Fibroblast of skin of scalp (primary cell): ENCODE measurements around the gene ARFIP2.

Experiments
- DNase-seq: peaks from one replicate; pipeline ENCODE4 v3.0.0-alpha.2; 2013

ARFIP2 gene

DNA sequence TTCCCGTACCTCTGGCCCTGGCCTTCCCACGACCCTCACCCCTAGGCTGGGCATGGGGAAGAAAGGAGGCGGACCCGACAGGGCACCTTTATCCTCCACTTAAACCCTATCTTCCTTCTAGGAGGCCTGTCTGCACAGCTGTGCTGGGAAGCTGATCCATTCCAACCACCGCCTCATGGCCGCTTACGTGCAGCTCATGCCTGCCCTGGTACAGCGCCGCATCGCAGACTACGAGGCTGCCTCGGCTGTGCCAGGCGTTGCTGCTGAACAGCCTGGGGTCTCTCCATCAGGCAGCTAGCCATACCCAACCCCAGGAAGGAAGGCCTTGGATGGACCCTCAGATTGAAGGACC lies 769 bp upstream of the ARFIP2 start:
- no peak for DNase-seq

DNA sequence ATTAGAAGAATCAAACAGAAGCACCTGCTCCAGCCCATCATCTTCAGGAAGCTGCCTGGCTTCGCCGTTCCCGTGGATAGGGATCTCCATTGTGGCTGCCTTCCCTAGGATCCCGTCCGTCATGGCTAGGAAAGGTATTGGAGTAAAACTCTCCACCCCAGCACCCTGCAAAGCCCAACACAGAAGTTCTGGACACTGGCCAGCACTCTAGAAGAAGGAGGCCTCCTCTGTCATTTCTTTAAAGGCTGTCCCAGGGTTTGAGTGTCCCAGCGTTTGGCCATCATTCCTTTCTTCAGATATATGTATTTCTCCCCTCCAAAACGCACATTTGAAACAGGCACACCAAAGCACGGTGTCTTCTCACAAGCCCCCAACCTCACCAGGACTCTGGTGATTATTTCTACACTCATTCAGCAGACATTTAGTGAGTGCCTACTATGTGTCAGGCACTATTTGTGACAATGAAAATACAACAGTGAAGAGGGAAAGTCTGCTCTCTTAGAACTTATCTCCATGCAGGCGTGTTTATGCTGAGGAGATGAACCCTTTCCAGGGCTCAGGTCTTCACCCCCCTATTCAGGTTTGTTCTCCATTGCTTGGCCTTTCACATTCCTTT lies 724 bp downstream of the ARFIP2 start:
- DNase-seq = peak; percentile 27

DNA sequence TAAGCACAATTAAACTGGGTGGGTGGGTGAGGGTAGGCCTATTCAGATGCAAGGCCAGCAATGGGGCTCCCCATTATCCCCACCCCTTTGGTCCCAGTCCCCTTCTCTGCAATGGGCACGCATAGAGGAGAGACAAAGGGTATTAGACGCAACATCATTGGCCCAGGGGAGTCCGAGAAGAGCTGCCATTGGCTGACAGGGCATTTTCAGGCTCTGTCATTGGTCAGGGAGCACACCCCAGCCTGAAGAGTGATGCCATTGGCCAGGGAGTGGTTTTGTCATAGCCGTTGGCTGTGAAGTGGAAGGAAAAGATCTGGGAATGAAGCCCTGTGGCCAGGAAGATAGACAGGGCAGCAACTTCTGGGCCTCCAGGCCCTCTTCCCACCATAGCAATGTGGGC lies 4.6 kb downstream of the ARFIP2 start:
- DNase-seq = no peak

DNA sequence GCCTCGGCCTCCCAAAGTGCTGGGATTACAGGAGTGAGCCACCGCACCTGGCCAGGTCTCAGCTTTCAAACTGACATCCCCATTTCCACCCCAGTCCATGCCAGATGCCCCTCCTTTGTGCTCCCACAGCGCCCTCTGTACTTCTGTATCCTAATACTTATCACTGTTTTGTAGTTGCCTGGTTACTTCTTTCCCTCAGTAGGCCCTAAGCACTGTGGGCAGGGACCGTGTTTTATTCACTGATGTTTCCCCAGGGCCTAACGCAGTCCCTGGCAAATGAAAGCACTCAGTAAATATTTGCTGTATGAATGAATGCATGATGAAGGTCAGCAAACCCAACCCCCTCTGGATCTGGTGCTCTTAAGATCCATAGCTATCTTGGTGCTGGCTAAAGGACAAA lies 5.2 kb downstream of the ARFIP2 start:
- DNase-seq = no peak

DNA sequence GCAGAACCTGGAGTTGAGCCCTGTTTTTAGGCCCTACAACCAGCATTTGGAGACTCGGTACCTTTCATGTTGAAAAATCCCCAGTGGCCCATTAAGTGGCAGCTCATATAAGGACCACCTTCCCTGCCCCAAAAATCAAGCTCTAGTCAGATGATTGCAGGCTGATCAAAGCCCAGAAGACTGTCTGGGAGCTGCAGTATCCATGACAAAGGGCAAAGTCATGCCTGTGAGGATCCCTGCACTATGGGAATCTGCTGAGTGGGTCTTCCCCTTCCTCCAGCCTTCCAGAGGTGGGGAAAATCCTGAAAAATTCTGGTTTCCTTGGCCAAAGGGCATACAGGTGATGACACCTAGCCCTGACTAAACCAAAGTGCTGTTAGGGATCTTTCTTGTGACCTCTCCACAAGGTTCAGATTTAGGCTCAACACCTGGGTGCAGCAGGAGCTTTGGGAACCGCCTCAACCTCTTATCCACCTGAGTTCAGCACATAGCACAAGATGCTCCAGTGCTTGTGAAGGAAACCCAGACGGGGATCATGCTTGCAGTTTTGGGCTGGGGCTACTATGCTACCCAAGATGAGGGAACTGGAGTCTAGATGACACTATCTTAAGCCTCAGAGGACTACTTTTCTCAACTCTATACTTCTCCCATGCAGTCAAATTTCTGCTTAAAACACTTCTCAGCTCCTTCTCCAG lies 6.2 kb downstream of the ARFIP2 start:
- no peak for DNase-seq

DNA sequence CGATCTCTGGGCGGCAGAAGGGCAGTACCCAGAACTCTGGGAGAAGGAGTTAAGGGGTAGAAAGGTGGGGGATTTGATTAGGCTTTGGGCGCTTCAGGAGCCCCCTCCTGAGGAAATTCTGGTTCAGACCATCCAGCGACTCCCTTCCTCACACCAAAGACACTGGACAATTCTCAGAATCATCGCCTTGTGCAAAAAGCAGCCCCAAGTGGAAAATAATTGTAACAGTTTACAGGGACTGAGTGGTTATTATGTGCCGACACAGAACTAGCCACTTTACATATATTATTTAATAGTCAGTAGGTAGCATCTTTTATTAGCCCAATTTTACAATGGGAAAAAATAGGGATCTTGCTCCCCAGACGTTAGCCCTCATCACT lies 6.7 kb downstream of the ARFIP2 start:
- no peak for DNase-seq

DNA sequence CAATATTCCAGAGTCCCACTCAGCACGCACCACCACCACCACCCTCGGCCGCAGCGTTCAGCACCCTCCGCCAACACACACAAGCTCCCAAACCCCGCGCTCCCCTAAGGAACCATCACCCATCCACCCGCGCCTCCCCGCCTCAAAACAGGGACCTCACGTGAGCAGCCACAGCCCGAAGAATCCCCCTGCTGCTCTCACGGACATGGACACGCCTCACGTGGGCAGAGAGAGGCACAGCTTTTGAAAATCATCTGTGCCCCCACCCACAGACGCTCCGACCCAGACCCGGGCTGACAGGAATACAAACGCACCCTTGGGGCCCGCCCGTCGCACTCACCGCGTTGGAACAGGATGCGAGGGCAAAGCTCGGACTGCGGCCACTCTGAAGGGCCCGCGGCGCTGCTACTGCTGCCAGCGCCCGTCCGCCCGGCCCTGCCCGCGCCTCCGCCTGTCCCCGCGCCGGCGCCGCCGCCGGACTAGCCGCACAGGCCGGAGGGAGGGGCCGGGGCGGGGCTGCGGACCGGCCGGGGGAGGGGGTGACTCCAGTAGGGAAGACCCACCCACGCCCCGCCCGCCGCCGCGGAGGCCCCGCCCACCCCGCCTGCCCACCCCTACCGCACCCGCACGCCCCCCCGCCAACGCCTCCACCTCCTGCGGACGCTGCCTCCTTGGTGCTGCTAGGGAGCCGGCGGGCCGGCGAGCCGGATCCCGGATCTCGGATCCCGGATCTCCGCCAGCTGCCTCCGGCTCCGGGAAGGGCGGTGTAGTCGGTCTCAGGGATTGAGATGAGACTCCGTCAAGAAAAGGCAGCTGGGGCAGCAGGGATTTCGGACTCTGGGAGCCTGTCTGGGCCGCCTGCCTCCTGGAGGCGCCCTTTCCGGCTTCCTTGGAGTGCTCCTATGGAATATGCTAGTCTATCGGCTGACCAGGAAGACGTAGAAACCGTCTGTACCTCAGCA lies 7.4 kb downstream of the ARFIP2 start, which contains the start of gene TRIM3:
TSS of gene TRIM3 (minus strand) at position 491 of the 962 bp plus-strand sequence. CDS start 8,246 bp downstream, outside the sequence.
- DNase-seq = peak; percentile 91

DNA sequence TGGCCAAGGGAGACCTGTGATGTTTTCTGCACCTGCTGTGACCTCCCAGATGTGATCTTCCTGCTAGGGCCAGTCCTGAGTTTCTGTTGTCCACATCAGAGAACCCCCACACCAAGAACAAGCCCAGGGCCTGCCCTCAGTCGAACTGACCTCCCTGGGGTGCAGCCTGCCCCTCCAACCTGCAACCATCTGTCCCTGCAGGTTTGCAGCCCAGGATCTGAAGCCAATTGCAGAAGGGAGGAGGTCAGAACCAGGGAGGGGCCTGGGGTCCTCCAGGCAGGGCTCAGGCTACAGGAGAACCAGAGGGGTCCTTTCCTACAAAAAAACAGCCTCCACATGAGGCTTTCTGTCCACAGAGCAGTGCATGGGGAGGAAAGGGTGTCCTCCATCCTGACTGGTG lies 8.2 kb downstream of the ARFIP2 start:
- DNase-seq = no peak

DNA sequence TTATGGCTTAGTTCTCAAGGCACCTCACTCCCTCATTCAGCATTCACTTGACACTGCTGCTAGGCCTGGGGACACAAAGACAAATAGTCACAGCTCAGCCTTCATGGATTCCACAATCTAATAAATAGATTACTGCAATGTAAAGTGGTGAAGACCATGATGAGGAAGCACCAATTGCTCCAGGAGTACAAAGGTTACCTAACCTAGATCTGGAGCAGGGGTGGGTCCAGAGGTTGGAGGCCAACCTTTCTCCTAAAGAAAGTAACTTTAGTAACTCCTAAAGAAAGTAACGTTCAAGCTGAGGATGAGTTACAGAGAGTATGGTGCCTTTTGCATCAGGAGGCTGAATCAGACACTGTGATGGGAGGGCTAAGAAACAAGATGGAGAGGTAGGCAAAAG lies 11.5 kb downstream of the ARFIP2 start:
- DNase-seq = no peak

DNA sequence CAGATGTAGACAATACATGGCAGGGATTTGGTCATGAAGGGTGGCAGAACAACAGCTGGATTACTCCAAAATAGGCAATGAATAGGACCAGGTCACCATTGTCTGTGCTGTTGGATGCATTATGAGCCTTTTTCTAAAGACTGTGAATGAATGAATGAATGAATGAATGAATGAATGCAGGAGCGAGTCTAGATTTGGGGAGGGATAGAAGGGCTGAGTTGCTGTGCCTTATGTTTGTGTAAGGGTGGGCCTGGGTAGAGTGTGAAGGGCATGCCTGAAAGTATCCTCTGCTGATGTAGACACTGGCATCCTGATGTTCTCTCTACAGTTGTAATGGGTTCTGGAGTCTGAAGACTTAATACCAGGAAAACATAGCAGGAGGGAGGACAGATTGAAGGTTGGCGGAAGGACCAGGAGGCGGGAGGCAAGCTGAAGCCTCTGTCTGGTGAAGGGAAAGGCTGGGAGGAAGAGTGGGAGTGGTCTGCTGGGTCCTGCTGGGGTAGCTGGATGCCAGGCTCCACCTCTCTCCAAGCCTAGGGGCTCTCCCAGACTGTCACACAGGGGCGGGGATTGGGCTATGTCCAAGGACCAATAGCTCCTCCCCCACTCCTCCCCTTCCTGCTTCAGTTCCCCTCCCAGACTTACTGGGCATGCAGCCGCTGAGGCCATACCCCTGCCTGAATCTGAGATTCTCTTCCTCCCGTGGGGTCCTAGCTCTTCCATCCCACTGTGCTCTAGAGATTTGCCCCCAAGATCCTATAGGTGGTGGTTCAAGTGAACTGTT lies 12.2 kb downstream of the ARFIP2 start:
- peak; percentile 91 for DNase-seq

DNA sequence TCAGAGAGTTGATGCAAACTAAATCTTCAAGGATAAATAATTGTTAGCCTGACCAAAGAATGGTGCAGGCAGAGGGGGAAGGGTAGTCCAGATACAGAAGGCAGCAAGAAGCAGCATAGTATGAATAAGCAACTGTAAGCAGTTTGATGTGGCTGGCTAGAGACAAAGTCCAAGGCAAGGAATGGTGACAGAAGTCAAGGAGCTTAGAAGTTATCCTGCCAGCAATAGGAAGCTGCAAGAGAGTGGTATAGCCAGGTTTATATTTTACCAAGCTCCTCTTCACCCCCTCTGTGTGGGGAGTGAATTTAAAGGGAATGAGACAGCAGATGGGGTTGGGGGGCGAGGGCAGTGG lies 22.1 kb downstream of the ARFIP2 start:
- DNase-seq = no peak

DNA sequence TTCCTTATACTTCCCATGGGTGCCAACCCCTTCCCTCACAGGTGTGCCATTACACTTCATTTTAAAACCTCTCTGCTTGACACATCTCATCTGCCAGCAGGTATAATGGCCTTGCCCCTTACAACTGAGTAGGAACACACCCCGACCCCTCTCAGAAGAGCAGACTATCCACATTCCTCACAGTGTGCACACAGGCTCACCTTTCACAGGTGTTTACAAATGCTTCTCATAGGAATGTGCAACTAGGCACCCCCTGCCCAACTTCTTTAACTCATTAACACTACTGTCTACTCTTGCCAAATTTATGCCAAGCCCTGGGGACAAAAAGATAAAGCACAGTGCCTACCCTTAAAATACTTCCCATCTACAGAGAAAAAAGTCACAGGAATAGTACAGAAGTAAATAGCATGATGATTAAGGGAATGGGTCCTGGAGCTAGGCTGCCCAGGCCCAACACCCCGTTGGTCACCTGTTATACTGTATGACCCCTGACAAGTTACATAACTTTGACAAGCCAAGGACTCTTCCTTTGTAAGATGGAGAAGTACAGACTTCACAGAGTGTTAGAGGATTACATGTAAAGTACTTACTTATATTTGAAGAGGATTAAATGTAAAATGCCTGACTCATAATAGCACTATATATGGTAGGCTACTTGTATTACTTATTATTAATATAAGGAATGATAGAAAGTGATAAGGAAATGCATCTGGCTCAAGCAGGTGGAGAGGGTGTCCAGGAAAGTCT lies 22.6 kb downstream of the ARFIP2 start:
- no peak for DNase-seq

DNA sequence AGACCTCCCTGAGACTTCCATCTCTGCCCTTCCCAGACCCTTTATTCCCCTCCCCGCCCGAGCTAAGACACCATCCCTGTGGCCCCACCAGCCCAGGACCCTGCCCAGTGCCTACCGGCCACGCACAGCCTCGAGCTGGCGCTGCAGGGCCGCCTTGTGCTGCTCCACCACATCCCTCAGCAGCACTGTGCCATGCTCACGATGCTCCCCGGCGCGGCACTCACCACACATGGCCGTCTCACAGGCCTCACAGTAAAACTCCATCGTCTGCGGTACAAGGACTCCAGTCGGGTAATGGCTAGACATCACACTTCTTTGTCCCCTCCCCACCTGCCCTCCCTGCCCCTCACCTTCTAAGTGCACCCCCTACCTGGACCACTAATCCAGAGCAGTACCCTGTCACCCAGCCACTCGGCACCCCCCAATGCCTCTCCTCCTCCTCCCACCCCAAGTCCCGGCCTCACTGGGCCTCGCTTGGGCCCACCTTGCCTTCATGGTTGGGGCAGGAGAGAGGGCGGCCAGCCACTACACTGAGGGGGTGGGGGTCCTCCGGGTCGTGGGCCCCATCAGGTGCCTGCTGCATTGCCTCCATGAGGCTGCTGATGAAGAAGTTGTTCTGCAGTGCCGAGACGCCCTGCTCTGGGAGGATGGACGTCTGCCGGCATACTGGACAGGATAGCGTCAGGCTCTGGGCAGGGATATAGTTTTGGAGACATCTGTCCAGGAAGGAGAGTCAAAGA lies 23.4 kb downstream of the ARFIP2 start:
- DNase-seq = no peak

DNA sequence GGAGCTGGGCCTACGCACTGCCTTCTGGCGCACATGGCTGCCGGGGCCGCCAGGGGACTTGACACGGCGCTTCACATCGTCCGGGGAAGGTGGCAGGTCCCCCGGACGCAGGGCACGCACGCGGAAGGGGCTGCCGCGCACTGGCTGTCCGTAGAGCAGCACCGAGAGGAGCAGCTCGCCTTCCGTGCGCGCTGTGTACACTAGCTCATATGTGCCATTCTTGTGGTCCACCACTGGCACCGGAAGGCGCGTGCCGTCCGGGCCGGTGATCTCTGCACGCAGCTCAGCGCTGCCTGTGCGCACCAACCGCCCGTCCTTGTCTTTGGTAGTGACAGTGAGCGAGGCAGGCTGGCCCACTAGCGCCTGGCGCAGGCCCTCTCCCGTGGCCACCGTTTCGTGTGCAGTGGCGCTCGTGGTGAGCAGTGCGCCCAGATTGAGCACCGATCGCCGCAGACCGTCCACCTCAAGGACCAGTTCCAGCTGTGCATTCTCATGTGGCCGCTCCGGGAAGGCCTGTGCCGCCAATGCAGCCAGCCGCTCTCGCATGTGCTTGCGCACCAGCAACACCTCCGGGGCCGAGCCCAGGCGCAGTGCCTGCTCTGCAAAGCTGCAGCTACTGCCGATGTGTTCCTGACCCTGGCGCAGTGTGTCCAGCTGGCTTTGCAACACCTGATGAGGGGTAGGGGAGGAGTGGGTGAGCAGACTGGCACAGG lies 24.6 kb downstream of the ARFIP2 start:
- DNase-seq = no peak

DNA sequence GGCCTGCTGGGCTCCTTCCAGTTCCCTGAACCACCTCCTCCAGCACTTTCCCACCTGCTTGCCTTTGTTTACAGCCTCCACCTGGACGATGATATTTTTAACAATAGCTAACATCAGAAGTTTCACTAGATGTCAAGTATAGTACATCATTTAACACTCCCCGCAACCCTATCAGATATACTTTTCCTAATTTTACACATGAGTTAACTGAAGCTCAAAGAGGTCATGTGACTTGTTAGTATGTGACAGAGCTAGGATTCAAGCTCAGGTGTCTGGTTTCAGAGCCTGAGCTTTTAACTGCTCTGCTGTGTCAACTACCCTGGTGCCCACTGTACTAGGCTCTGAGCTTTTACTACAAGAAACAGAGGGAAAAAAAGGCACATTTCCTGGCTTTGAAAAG lies 26.1 kb downstream of the ARFIP2 start:
- DNase-seq = no peak

DNA sequence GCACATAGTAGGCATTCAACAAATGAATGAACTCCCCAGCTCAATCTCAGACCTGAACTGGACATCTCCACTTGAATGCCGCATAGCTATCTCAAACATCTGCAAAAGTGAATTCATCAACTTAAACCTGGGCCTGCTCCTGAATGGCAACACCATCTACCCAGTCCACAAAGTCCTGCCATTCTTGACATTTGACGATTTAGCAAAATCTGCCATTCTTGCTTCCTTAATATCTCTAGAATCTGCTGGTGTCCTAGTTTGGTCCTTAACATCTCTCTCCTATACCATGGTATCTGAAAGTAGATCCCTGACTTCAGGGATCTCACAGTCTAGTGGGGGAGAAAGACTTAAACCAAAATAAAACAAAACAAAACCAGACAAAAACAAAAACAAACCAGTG lies 28.0 kb downstream of the ARFIP2 start:
- no peak for DNase-seq

DNA sequence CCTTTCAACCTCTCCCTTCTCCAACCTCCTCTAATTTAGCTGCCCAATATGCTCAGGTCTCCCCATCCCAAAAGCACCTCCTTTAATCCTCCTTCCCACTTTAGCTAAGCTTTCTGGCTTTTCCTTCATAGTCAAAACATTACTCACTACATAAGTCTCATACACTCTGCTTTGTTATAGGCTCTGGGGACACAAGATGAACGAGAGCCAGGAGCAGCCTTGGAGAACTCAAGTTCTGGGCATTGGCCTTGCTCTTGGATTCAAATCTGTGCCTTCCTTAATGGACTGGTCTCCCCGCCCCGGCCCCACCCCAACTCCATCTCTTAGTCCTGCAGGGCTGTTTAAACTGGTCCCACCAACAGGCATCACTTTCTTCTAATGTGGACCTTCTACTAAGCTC lies 28.9 kb downstream of the ARFIP2 start:
- DNase-seq = peak; percentile 49

DNA sequence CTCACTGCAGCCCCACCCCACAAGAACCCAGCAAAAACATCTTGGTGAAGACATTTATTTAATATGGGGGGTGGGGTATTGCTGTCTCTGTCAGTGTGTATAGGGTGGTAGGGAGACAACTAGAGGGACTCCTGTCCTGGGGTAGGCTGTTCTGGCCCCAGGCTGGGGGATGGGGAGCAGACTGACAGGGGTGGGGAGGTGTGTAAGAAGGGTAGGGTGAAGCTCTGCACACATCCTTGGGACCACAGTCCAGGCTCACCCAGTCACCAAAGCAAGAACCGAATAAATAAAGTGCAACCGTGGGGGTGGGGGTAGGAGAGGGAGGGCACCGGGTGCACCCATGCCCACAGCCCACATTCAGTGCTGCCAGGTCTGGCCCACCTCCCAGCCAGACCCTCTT lies 32.6 kb downstream of the ARFIP2 start:
- DNase-seq = no peak

DNA sequence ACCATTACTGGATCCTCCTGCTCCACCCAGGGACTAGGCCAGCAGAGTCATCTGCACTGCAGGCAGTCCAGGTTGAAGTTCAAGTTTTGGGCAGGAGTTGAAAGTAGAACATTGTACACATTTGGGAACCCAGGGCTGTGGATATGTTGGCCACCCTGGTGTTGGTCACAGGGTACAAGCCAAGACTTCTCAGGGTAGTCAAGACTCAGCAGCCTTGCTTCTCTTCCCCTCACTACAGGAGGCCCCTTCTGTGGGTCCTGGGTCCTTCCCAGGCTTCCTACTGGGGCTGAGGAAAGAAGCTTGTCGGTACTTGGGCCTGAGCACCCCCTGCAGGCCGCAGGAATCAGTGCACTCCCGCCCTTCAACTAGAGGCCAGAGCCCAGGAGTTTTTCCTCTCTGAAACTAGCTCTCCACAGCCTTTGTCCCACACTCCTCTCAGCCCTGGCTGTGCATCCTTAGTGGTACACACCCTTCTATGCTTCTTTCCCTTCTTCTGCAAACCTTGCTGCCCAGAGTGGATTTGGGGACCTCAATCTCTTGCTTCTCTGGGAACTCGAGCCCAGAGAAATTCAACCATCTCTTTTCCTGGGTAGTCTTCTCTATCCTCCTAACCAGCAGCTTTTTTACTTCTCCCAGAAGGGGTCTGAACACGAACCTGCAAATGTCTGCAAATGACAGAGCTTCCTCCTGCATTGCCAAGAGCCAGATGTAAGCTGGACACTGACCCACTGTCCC lies 37.7 kb downstream of the ARFIP2 start:
- DNase-seq = peak; percentile 54

DNA sequence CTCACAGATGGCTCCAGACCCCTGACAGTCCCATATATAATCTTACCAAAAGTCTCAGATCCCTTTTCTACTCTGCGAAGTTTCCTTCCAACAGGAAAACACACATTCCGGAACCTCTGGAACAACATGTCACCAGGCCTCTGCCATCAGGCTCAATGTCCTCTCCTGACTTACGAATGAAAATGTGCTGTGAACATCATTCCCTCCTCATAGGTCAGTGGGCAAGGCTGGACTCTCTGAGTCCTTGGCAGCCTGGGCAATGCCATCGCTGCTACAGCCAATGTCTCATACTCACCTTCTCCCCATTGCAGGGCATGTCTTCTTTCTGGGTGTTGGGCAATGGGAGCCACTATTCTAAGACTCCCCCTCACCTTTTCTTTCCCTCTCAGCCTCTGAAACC lies 38.7 kb downstream of the ARFIP2 start:
- DNase-seq = no peak
